Measurements from ENCODE around the gene RPL27A.

- TF ChIP-seq SUZ12 (IDR thresholded peaks at IDR 0.05) (no peak), TARDBP (IDR thresholded peaks at IDR 0.05) (no peak), SP1 (IDR thresholded peaks at IDR 0.05) (no peak), FOXK2 (IDR thresholded peaks at IDR 0.05) (no peak)
Measured at GRCh38 chr11:8726395-8726794, 43.8 kb downstream of the RPL27A start.

Data from HEK293T (cell line).